ENCODE data around the gene BCL6B. TPM values are rescaled to one million over a fixed set of nuclear protein-coding genes. Genes with fewer than 3 reads are reported as not detected.

The BCL6B gene
- total RNA-seq, 4 donors from 2014 or later: 0.93 to 3.9 (median 3.3) TPM

- TF ChIP-seq EP300 (IDR thresholded peaks at IDR 0.05) (no peak), POLR2A (IDR thresholded peaks at IDR 0.05) (peak in 1 of 2 donors; percentile 31), POLR2AphosphoS5 (IDR thresholded peaks at IDR 0.05) (peak; percentile 16)
- TF ChIP-seq, protein P1, sequence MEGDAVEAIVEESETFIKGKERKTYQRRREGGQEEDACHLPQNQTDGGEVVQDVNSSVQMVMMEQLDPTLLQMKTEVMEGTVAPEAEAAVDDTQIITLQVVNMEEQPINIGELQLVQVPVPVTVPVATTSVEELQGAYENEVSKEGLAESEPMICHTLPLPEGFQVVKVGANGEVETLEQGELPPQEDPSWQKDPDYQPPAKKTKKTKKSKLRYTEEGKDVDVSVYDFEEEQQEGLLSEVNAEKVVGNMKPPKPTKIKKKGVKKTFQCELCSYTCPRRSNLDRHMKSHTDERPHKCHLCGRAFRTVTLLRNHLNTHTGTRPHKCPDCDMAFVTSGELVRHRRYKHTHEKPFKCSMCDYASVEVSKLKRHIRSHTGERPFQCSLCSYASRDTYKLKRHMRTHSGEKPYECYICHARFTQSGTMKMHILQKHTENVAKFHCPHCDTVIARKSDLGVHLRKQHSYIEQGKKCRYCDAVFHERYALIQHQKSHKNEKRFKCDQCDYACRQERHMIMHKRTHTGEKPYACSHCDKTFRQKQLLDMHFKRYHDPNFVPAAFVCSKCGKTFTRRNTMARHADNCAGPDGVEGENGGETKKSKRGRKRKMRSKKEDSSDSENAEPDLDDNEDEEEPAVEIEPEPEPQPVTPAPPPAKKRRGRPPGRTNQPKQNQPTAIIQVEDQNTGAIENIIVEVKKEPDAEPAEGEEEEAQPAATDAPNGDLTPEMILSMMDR (IDR thresholded peaks at IDR 0.05): no peak
- H3K27ac ChIP-seq: peak within 1 kb of the TSS in 3 of 4 donors; percentile 78 to 81 (median 78)
- no peaks in the 10 kb centered on the region for H3K36me3 ChIP-seq
- H3K4me1 ChIP-seq: peaks cover 0 to 19% (median 13%) of the 10 kb centered on the region in 3 donors
- 0% methylated on average over 9 of the region's 52 CpGs; no CpG with 5 or more reads in 1 of the 2 donors for WGBS, 2 donors (ENCODE audit: low coverage in 1 of 2)
- H3K4me3 ChIP-seq: peak within 1 kb of the TSS; percentile 35 to 58
- peak; percentile 94 for ATAC-seq
- H3K9me3 ChIP-seq: no peaks in the 10 kb centered on the region
- peaks cover 22% of the 10 kb centered on the region for H3K27me3 ChIP-seq
Measured at GRCh38 chr17:7035591-7036368, 12.9 kb downstream of the BCL6B start, which contains the start of gene SLC16A13. SLC16A13 (plus strand) TSS chr17:7036015; CDS start chr17:7036383, 368 bp downstream.

GRCh38 chr17:7038025-7038862 is 15.4 kb downstream of the BCL6B start:
- 85% methylated on average over 15 of the region's 19 CpGs; no CpG with 5 or more reads in 1 of the 2 donors for WGBS, 2 donors (ENCODE audit: low coverage in 1 of 2)
- no peak overlapping the region for H3K4me3 ChIP-seq

GRCh38 chr17:7039832-7040231 is 17.0 kb downstream of the BCL6B start:
- Histone ChIP-seq H3K27me3 (peaks cover 58% of the 10 kb centered on the region), H3K36me3 (no peaks in the 10 kb centered on the region), H3K9me3 (no peaks in the 10 kb centered on the region), H3K27ac (no peak overlapping the region), H3K4me1 (peaks cover 0 to 44% (median 31%) of the 10 kb centered on the region in 3 donors), H3K4me3 (no peak overlapping the region)
- no peak for ATAC-seq
- WGBS, 2 donors (ENCODE audit: low coverage in 1 of 2): 79 to 94% methylated on average over 2 to 3 of the region's 5 CpGs
- TF ChIP-seq, protein P1 (IDR thresholded peaks at IDR 0.05): no peak
- TF ChIP-seq POLR2AphosphoS5 (IDR thresholded peaks at IDR 0.05) (no peak), POLR2A (IDR thresholded peaks at IDR 0.05) (no peak), EP300 (IDR thresholded peaks at IDR 0.05) (no peak)

More at GRCh38 chr17:7038025-7038862, 15.4 kb downstream of the BCL6B start:
- Histone ChIP-seq H3K9me3 (no peaks in the 10 kb centered on the region), H3K27ac (no peak overlapping the region), H3K27me3 (peaks cover 42% of the 10 kb centered on the region), H3K36me3 (no peaks in the 10 kb centered on the region), H3K4me1 (peaks cover 0 to 34% (median 23%) of the 10 kb centered on the region in 3 donors)
- ATAC-seq: no peak
- TF ChIP-seq POLR2A (IDR thresholded peaks at IDR 0.05): no peak
- TF ChIP-seq EP300 (IDR thresholded peaks at IDR 0.05): no peak
- TF ChIP-seq, protein P1 (IDR thresholded peaks at IDR 0.05): no peak
- no peak for TF ChIP-seq POLR2AphosphoS5 (IDR thresholded peaks at IDR 0.05)

DNA sequence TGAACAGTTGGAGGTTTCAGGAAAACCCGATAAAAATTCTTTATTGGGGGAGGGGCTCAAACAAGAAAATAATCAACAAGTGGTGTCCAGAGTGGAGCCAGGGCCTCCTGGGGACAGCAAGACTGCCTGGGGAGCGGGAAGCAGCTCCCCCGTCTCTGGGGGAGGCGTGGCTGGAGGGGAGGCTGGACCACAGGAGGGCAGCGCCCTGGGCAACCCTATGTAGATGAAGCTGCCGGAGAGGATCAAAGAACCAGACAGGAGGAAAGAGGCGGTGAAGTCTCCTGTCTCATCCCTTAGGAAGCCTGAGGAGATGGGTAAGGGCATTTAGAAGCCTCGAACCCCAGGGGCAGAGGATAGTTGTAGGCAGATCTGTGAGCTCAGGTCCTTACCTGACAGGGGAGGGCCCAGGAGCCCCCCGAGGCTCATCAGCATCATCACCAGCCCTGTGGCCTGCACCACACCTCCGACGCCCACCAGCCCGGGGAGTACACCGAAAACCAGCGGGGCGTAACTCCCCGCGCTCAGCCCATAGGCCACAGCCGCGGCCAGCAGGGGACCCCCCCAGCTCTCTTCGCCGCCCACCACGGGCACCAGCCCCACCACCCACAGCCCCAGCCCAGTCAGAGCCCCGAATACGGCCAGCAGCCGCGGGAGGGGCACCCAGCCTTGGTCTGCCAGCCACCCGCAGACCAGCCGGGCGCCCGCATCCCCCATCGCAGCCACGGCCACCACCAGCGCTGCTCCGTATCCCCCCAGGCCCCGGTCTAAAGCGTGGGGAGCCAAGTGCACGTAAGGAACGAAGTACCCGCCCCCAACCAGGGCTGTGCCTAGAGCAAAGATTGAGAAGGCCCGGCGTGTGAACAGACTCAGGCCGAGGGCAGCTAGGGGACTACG is 19.0 kb downstream of the BCL6B start:
- H3K4me1 ChIP-seq: peaks cover 0 to 39% (median 22%) of the 10 kb centered on the region in 3 donors
- WGBS, 2 donors (ENCODE audit: low coverage in 1 of 2): 81% methylated on average over 5 of the region's 43 CpGs; no CpG with 5 or more reads in 1 of the 2 donors

More for the DNA sequence above, 19.0 kb downstream of the BCL6B start:
- H3K4me3 ChIP-seq: peak overlapping the region in 1 of 2 donors; percentile 54
- H3K27me3 ChIP-seq: peaks cover 53% of the 10 kb centered on the region
- ATAC-seq: no peak
- no peaks in the 10 kb centered on the region for H3K36me3 ChIP-seq
- no peak for TF ChIP-seq POLR2AphosphoS5 (IDR thresholded peaks at IDR 0.05)
- TF ChIP-seq, protein P1 (IDR thresholded peaks at IDR 0.05): no peak
- TF ChIP-seq EP300 (IDR thresholded peaks at IDR 0.05): no peak
- no peak for TF ChIP-seq POLR2A (IDR thresholded peaks at IDR 0.05)
- H3K9me3 ChIP-seq: no peaks in the 10 kb centered on the region
- peak overlapping the region in 2 of 4 donors; percentile 5 to 24 for H3K27ac ChIP-seq

Data from gastroesophageal sphincter (tissue), 4 donors.